A673 (cell line): Measurements from ENCODE around the gene ADI1. TPM values are rescaled to one million over a fixed set of nuclear protein-coding genes. Genes with fewer than 3 reads are reported as not detected.

Source experiments
- BruUV-seq: library from RNA; stranded (reverse); fragments of 400-500 nt; replicated peaks from 2 replicates; lab custom pipeline; 2021; lab: Mats Ljungman, UMichigan
- CTCF ChIA-PET: fragments of 300-600 bp; sonication (Branson Sonifier 250); formaldehyde crosslinking; loops from one replicate; lab custom pipeline; 2022; ENCODE audit warnings: antibody characterized with exemption; lab: Charles Lee
- POLR2A ChIA-PET: fragments of 300-600 bp; sonication (Branson Sonifier 250); formaldehyde crosslinking; loops from one replicate; lab custom pipeline; 2022; ENCODE audit warnings: antibody characterized with exemption; ENCODE audit not compliant: low non-redundant PET; lab: Charles Lee
- DNase-seq: peaks from one replicate; pipeline ENCODE4 v3.0.0-alpha.2; 2015; ENCODE audit warnings: low spot score
- H3K27ac ChIP-seq: fragments of 200-600 bp; sonication (generic); 2 replicates; pipeline ENCODE4 v1.5.1; 2016; ENCODE audit warnings: mixed run types, low read depth, mild to moderate bottlenecking, mixed read lengths, antibody characterized with exemption, low read length; ENCODE audit not compliant: poor library complexity, severe bottlenecking
- H3K27me3 ChIP-seq: fragments of 200-600 bp; sonication (generic); replicated peaks from 2 replicates; pipeline ENCODE4 v1.6.1; 2017; ENCODE audit warnings: mixed run types, low read depth, mild to moderate bottlenecking, mixed read lengths, antibody characterized with exemption, low read length; ENCODE audit not compliant: insufficient read depth, poor library complexity
- H3K36me3 ChIP-seq: fragments of 200-600 bp; sonication (generic); 2 replicates; pipeline ENCODE4 v1.6.1; 2016; ENCODE audit warnings: mixed run types, mild to moderate bottlenecking, mixed read lengths, antibody characterized with exemption, low read length; ENCODE audit not compliant: insufficient read depth, poor library complexity, severe bottlenecking
- H3K4me1 ChIP-seq: fragments of 200-600 bp; sonication (generic); 2 replicates; pipeline ENCODE4 v1.6.1; 2017; ENCODE audit warnings: mixed run types, mild to moderate bottlenecking, mixed read lengths, antibody characterized with exemption, low read length; ENCODE audit not compliant: insufficient read depth, poor library complexity, severe bottlenecking
- H3K4me3 ChIP-seq: fragments of 200-600 bp; sonication (generic); 2 replicates; pipeline ENCODE4 v1.5.1; 2016; ENCODE audit warnings: low read depth, mixed run types, mild to moderate bottlenecking, mixed read lengths, low read length; ENCODE audit not compliant: poor library complexity, severe bottlenecking
- H3K9me3 ChIP-seq: fragments of 200-600 bp; sonication (generic); 2 replicates; pipeline ENCODE4 v1.6.1; 2016; ENCODE audit warnings: mixed run types, low read depth, mild to moderate bottlenecking, mixed read lengths, antibody characterized with exemption, low read length; ENCODE audit not compliant: poor library complexity, severe bottlenecking
- CTCF ChIP-seq: fragments of 300-800, 200-600 bp; sonication (generic); conservative IDR thresholded peaks from 2 replicates; pipeline ENCODE4 v1.5.1; 2017; ENCODE audit warnings: low read depth, mild to moderate bottlenecking, antibody characterized with exemption, low read length, moderate library complexity, mixed read lengths
- EZH2 ChIP-seq: fragments of 200-600 bp; sonication (generic); IDR thresholded peaks from 2 replicates; pipeline ENCODE4 v1.6.1; 2017; ENCODE audit warnings: borderline replicate concordance, low read depth, mild to moderate bottlenecking, mixed read lengths, antibody characterized with exemption, low read length; ENCODE audit not compliant: poor library complexity, severe bottlenecking
- intact Hi-C: fragments of 100-400 bp; cut with micrococcal nuclease; formaldehyde crosslinking; loops from one replicate; pipeline ENCODE4 v1.10.0; 2022; ENCODE audit not compliant: unreplicated experiment
- total RNA-seq: library from RNA; stranded (reverse); gene quantifications from 2 replicates; pipeline ENCODE4 v1.2.3, GENCODE V29; 2021

The ADI1 gene
- total RNA-seq, 1 experiment from 2014 or later: 68.3 TPM

DNA sequence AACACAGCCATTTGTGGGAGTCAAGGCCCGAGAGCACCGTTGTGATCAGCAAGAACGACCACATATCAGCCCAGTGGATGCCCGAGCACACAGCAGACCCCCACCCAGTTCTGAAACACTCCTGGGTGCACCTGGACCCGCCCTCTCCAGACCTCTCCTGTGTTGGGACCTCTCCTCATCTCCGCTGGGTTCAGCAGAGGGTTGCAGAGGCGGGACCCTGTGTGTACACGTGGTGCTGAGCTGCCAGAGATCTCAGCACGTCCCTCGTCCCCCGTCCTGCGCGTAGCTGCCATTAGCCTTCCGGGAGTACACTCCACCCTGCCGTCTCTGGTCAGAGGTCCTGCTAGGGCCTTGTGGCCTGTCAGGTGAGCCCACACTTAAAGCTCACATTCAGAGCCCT lies 51.7 kb downstream of the ADI1 start:
- H3K4me1 ChIP-seq: peaks cover 7% of the 10 kb centered on the region
- H3K9me3 ChIP-seq: no peaks in the 10 kb centered on the region
- intact Hi-C loops: loop anchor here (10.0 kb wide), 1 partner anchor 1613 kb away; no protein-coding TSS in a partner anchor
- BruUV-seq: no TSS peak
- DNase-seq: no peak
- H3K36me3 ChIP-seq: peaks cover 3% of the 10 kb centered on the region
- H3K27me3 ChIP-seq: no peaks in the 10 kb centered on the region
- no peak overlapping the region for H3K27ac ChIP-seq
- H3K4me3 ChIP-seq: no peak overlapping the region
- TF ChIP-seq EZH2 (no peak), CTCF (no peak)
- ChIA-PET POLR2A (no interaction called here), CTCF (no interaction called here)

GRCh38 chr2:3466966-3467365 lies 52.4 kb downstream of the ADI1 start:
- no peak for TF ChIP-seq CTCF
- no peak for TF ChIP-seq EZH2
- H3K27ac ChIP-seq: no peak overlapping the region
- no peak for DNase-seq
- H3K27me3 ChIP-seq: no peaks in the 10 kb centered on the region
- H3K4me1 ChIP-seq: peaks cover 14% of the 10 kb centered on the region
- no peak overlapping the region for H3K4me3 ChIP-seq
- intact Hi-C loops: loop anchor here (10.0 kb wide), 1 partner anchor 1612 kb away; no protein-coding TSS in a partner anchor
- CTCF ChIA-PET: no interaction called here
- BruUV-seq: no TSS peak
- H3K36me3 ChIP-seq: peaks cover 2% of the 10 kb centered on the region
- H3K9me3 ChIP-seq: no peaks in the 10 kb centered on the region
- POLR2A ChIA-PET: no interaction called here

DNA sequence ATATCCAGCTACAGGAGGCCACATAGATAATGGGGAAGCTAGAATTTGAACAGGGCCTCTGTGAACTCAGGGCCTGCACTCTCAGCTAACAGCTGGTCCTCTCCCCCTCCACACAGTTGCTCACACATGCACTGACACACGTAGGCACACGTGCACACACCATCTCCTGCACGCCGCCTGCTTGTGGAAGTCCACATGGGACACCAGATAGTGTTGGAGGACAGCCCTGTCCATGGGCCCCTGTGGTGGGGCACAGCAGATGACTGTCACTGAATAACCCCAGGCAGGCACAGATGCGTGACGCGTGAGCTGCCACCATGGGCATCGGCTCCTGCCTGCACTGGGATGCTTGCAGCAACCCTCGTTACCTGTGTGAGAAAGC lies 52.9 kb downstream of the ADI1 start:
- no TSS peak for BruUV-seq
- no peak for TF ChIP-seq EZH2
- TF ChIP-seq CTCF: no peak
- DNase-seq: no peak
- intact Hi-C loops: loop anchor here (10.0 kb wide), 1 partner anchor 1612 kb away; no protein-coding TSS in a partner anchor
- ChIA-PET CTCF (no interaction called here), POLR2A (no interaction called here)
- no peak overlapping the region for H3K27ac ChIP-seq
- no peaks in the 10 kb centered on the region for H3K27me3 ChIP-seq
- H3K4me3 ChIP-seq: no peak overlapping the region
- H3K36me3 ChIP-seq: no peaks in the 10 kb centered on the region
- H3K9me3 ChIP-seq: no peaks in the 10 kb centered on the region
- H3K4me1 ChIP-seq: peaks cover 19% of the 10 kb centered on the region
